Measurements from ENCODE around the gene KLC3.

KLC3 gene

DNA sequence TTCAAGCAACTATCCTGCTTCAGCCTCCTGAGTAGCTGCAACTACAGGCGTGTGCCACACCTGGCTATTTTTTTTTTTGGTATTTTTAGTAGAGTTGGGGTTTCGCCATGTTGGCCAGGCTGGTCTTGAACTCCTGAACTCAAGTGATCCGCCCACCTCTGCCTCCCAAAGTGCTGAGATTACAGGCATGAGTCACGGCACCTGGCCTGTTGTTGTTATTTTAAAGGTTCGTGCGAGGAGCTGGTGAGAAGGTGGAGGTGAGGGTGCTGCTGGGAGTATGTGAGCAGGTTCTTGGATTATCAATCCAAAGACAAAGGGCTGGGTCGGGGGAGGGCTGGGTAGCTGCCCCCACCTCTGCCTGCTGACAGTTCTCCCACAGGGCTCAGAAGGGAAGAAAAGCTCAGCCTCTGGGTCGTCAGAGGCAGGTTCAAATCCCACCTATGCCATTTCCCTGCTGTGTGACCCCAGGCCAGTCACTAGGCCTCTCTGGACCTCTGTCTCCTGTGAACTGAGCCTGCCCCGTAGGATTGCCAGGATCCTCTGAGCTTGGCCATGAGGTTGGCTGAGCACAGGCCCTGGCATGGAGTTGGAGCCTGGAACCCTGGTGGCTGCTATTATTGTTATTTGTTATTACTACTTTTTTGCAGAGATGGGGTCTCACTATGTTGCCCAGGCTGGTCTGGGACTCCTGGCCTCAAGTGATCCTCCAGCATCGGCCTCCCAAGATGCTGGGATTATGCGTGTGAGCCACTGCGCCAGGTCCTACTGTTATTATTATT, 19.4 kb upstream of the KLC3 start:
- Histone ChIP-seq H3K4me1 (ENCODE audit: control insufficient read depth in 1 of 2, insufficient read depth in 1 of 2, low read depth in 1 of 2, low read length in 1 of 2) (no peaks in the 10 kb centered on the region), H3K9me3 (no peaks in the 10 kb centered on the region), H3K27me3 (peaks cover 67% of the 10 kb centered on the region), H3K36me3 (no peaks in the 10 kb centered on the region), H3K4me3 (ENCODE audit: low read depth in 1 of 2, low read length in 1 of 2) (no peak overlapping the region), H3K27ac (no peak overlapping the region)
- TF ChIP-seq CTCF (IDR thresholded peaks at IDR 0.05), result no peak

- no peak for TF ChIP-seq CTCF (IDR thresholded peaks at IDR 0.05)
- Histone ChIP-seq H3K36me3 (no peaks in the 10 kb centered on the region), H3K27me3 (peaks cover 60% of the 10 kb centered on the region), H3K4me3 (ENCODE audit: low read depth in 1 of 2, low read length in 1 of 2) (no peak overlapping the region), H3K27ac (no peak overlapping the region), H3K4me1 (ENCODE audit: control insufficient read depth in 1 of 2, insufficient read depth in 1 of 2, low read depth in 1 of 2, low read length in 1 of 2) (no peaks in the 10 kb centered on the region), H3K9me3 (no peaks in the 10 kb centered on the region)
Observed at GRCh38 chr19:45321848-45322247, 18.7 kb upstream of the KLC3 start.

- Histone ChIP-seq H3K27ac (no peak overlapping the region), H3K36me3 (no peaks in the 10 kb centered on the region), H3K9me3 (no peaks in the 10 kb centered on the region), H3K4me3 (ENCODE audit: low read depth in 1 of 2, low read length in 1 of 2) (no peak overlapping the region), H3K4me1 (ENCODE audit: control insufficient read depth in 1 of 2, insufficient read depth in 1 of 2, low read depth in 1 of 2, low read length in 1 of 2) (no peaks in the 10 kb centered on the region), H3K27me3 (peaks cover 56% of the 10 kb centered on the region)
- TF ChIP-seq CTCF (IDR thresholded peaks at IDR 0.05), result no peak
Observed at GRCh38 chr19:45322311-45322710, 18.2 kb upstream of the KLC3 start.

- Histone ChIP-seq H3K27ac (no peak within 1 kb of the TSS), H3K4me3 (ENCODE audit: low read depth in 1 of 2, low read length in 1 of 2) (no peak within 1 kb of the TSS), H3K4me1 (ENCODE audit: control insufficient read depth in 1 of 2, insufficient read depth in 1 of 2, low read depth in 1 of 2, low read length in 1 of 2) (no peaks in the 10 kb centered on the region), H3K27me3 (peaks cover 51% of the 10 kb centered on the region), H3K36me3 (no peaks in the 10 kb centered on the region), H3K9me3 (no peaks in the 10 kb centered on the region)
- TF ChIP-seq CTCF (IDR thresholded peaks at IDR 0.05), result no peak
Observed at GRCh38 chr19:45322744-45323281, 17.7 kb upstream of the KLC3 start, which contains the start of gene CKM. CKM (minus strand) TSS chr19:45322875; CDS start chr19:45319713, 3,162 bp downstream.

DNA sequence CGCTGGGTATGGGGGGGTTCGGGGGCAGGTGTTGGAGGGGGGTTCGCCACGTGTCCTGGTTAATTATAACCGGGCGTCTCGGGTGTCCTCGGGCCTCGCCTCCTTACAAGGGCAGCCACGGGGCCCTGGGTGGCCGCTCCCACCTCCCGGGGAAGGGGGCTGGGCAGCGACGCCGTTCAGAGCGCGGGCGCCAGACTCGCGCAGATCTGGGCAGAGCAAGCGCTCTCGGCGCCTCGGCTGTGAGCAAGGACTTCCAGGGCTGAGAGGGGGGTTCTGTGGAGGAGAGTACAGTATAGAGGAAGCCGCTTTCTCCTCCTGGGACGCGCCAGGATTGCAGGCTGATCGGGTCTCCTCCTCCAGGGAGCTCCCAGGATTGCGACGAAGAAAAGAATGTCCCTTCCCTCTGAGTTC, 16.9 kb upstream of the KLC3 start:
- H3K36me3 ChIP-seq, result no peaks in the 10 kb centered on the region
- TF ChIP-seq CTCF (IDR thresholded peaks at IDR 0.05), result no peak
- H3K4me3 ChIP-seq (ENCODE audit: low read depth in 1 of 2, low read length in 1 of 2), result no peak overlapping the region
- no peak overlapping the region for H3K27ac ChIP-seq
- H3K27me3 ChIP-seq, result peaks cover 47% of the 10 kb centered on the region
- no peaks in the 10 kb centered on the region for H3K9me3 ChIP-seq
- H3K4me1 ChIP-seq (ENCODE audit: control insufficient read depth in 1 of 2, insufficient read depth in 1 of 2, low read depth in 1 of 2, low read length in 1 of 2), result no peaks in the 10 kb centered on the region

Data from neutrophil (primary cell).